BLaER1 treated with 17β-estradiol and CSF1 and Interleukin-3, amounts not matched to agents 10 nM and 100 nM (cell line): ENCODE results near the gene FAM240B.

Experiments
- H3K27ac ChIP-seq, 11 experiments: shearing (Covaris generic); formaldehyde crosslinking; 2 replicates each; pipeline ENCODE4 v1.8.1; 2022
- H3K27me3 ChIP-seq, 11 experiments: shearing (Covaris generic); formaldehyde crosslinking; 2 replicates each; pipeline ENCODE4 v1.8.1; 2022
- H3K36me3 ChIP-seq, 11 experiments: shearing (Covaris generic); formaldehyde crosslinking; 2 replicates each; pipeline ENCODE4 v1.8.1; 2022
- H3K4me1 ChIP-seq, 10 experiments: shearing (Covaris generic); formaldehyde crosslinking; 2 replicates each; pipeline ENCODE4 v1.8.1; 2022
- H3K4me2 ChIP-seq, 11 experiments: shearing (Covaris generic); formaldehyde crosslinking; 2 replicates each; pipeline ENCODE4 v1.8.1; 2022
- H3K4me3 ChIP-seq, 10 experiments: shearing (Covaris generic); formaldehyde crosslinking; 2 replicates each; pipeline ENCODE4 v1.8.1; 2022
- H3K9ac ChIP-seq, 11 experiments: shearing (Covaris generic); formaldehyde crosslinking; 2 replicates each; pipeline ENCODE4 v1.8.1; 2022
- H3K9me3 ChIP-seq, 11 experiments: shearing (Covaris generic); formaldehyde crosslinking; replicated peaks in 1 of 11; 2 replicates each; pipeline ENCODE4 v1.8.1; 2022
- H4K20me1 ChIP-seq, 11 experiments: shearing (Covaris generic); formaldehyde crosslinking; 2 replicates each; pipeline ENCODE4 v1.8.1; 2022
- Cebpa-rat ChIP-seq, 11 experiments: shearing (Covaris generic); IDR thresholded peaks; 2 replicates each; pipeline ENCODE4 v1.8.1; 2022

FAM240B gene

DNA sequence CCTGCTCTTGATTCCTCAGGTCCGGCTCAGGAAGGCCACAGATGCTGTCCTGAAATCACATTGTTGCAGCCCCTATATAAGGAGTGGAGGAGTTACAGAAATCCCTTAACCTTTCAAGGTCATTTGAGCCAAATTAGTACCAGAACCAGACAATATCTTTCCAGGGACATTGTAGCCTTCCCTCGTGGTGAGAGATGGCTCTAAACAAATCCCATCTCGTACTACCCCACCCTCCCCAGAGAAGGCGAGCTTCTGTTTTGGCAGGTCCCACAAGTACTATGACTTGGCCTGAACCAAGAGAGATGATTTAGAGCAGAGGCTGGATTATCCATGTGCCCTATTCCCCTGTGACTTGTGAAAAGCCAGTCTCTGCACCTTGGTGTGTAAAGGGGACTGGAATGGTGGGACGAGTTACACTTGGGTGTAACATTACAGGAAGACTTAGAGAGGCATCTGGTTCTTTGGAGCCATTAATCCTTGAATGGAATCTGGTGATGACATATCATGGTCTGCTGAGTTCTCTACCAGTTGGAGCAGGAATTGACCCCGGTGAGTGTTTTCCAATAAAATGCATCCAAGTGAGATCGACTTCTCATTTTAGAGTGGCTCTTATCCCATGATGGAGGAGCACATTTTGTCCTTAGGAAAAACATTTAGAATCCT lies at the start of gene FAM240B:
FAM240B (minus strand) TSS at position 51 of the 663 bp plus-strand sequence. CDS start 16,134 bp downstream, outside the sequence.
- H3K27ac ChIP-seq, result no peak within 1 kb of the TSS
- no peaks in the 10 kb centered on the region for H3K27me3 ChIP-seq
- no peaks in the 10 kb centered on the region for H3K36me3 ChIP-seq
- peaks cover 0 to 10% (median 5%) of the 10 kb centered on the region in 10 experiments; a peak in 6 of 20 replicates for H3K4me1 ChIP-seq
- H4K20me1 ChIP-seq, result no peaks in the 10 kb centered on the region
- no peaks in the 10 kb centered on the region for H3K9me3 ChIP-seq
- no peak within 1 kb of the TSS for H3K4me3 ChIP-seq
- no peak within 1 kb of the TSS for H3K4me2 ChIP-seq
- H3K9ac ChIP-seq, result no peak within 1 kb of the TSS
- no peak for TF ChIP-seq Cebpa-rat (IDR thresholded peaks at IDR 0.05)

DNA sequence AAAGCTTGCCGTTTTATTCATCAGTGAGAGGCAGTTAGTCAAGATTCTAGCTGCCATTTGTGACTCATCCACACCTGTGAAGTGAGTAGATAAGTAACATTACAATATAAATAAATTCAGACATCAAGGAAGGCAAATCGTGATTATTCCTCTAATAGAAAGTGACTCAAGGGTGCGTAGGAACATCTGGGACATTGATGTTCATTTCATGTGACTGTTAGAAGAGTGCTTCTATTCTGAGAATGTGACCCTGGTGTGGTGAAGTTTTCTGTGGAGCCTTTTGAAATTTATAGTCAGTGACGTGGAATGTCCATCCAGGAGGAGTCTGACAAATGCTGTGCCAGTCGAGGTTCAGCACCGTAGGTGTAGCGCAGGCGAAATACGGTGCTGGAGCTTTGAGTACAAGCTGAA lies 48.4 kb upstream of the FAM240B start:
- Histone ChIP-seq H4K20me1 (no peaks in the 10 kb centered on the region), H3K27me3 (no peaks in the 10 kb centered on the region), H3K4me1 (no peaks in the 10 kb centered on the region), H3K9ac (no peak overlapping the region), H3K27ac (no peak overlapping the region), H3K4me3 (no peak overlapping the region), H3K36me3 (no peaks in the 10 kb centered on the region), H3K4me2 (no peak overlapping the region), H3K9me3 (peaks cover 0 to 19% (median 2%) of the 10 kb centered on the region in 11 experiments; a peak in 6 of 22 replicates)
- no peak for TF ChIP-seq Cebpa-rat (IDR thresholded peaks at IDR 0.05)

DNA sequence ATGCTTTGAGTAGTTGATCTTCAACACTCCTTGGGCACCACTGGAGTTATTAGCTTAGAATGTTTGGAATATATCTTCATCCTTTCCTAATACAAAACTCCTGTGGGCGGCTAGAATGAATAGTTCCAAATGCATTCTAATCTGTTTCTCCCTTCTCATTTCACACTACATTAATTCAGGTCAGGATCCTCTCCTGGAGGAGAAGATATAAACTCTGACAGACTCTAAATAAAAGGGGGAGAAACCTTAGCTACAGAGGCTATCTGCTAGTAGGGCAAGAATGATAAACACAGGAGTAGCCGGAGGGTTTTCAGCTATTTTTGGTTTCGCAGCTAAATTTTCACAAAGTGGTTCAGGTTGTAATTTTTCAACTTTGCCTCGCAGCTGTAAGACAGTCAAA lies 45.2 kb upstream of the FAM240B start:
- Histone ChIP-seq H3K4me1 (no peaks in the 10 kb centered on the region; a peak in 1 of 20 replicates), H3K9ac (no peak overlapping the region), H3K27me3 (no peaks in the 10 kb centered on the region), H3K4me2 (no peak overlapping the region), H3K27ac (no peak overlapping the region), H4K20me1 (no peaks in the 10 kb centered on the region), H3K9me3 (peaks cover 0 to 17% (median 0%) of the 10 kb centered on the region in 11 experiments; a peak in 5 of 22 replicates), H3K4me3 (no peak overlapping the region), H3K36me3 (no peaks in the 10 kb centered on the region)
- no peak for TF ChIP-seq Cebpa-rat (IDR thresholded peaks at IDR 0.05)

DNA sequence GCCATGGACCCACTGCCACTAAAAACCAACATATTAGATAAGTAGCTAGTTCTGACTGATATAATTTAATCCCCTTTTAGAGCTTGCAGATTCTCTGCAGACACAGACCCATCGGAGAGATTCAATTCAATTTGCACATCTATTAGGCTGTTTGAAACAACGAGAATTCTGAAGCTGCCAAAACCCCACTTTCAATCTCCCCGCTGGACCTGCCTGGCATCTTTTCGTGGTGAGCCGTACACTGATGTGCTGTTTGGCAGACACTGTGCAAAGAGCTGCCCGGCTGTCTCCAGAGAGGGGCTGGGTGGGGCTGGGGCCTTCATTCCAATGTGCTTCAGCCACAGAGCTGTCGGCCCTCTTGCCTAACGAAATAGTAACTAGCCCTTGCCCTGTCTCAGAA lies 42.1 kb upstream of the FAM240B start:
- H3K36me3 ChIP-seq, result no peaks in the 10 kb centered on the region
- no peak overlapping the region for H3K27ac ChIP-seq
- no peaks in the 10 kb centered on the region for H3K27me3 ChIP-seq
- H3K9ac ChIP-seq, result no peak overlapping the region
- TF ChIP-seq Cebpa-rat (IDR thresholded peaks at IDR 0.05), result no peak
- H3K4me1 ChIP-seq, result no peaks in the 10 kb centered on the region; a peak in 1 of 20 replicates
- H3K9me3 ChIP-seq, result peaks cover 0 to 10% (median 0%) of the 10 kb centered on the region in 11 experiments; a peak in 3 of 22 replicates
- no peak overlapping the region for H3K4me2 ChIP-seq
- no peaks in the 10 kb centered on the region for H4K20me1 ChIP-seq
- H3K4me3 ChIP-seq, result no peak overlapping the region

DNA sequence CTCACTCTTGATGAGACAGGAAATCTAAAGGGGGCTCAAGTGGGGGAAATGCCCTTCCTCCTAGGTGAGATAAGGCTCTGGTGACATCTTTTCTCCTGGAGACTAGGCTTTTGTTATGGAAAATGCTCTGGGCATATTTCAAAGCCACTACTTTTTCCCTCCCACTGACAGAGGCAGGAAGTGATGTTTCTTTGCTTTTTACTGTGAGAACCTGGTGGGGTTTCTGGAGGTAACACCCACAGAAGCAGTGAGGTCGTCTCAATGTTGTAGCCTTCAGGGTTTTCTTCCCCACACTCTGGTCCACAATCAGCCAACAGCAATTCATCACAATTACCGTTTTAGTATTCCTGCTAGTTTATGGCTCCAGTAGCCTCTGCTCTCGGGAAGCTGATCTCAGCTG lies 41.4 kb upstream of the FAM240B start:
- no peaks in the 10 kb centered on the region for H4K20me1 ChIP-seq
- no peaks in the 10 kb centered on the region for H3K27me3 ChIP-seq
- H3K4me2 ChIP-seq, result no peak overlapping the region
- H3K36me3 ChIP-seq, result no peaks in the 10 kb centered on the region
- no peak for TF ChIP-seq Cebpa-rat (IDR thresholded peaks at IDR 0.05)
- H3K27ac ChIP-seq, result no peak overlapping the region
- H3K9ac ChIP-seq, result no peak overlapping the region
- no peak overlapping the region for H3K4me3 ChIP-seq
- H3K4me1 ChIP-seq, result no peaks in the 10 kb centered on the region; a peak in 1 of 20 replicates
- H3K9me3 ChIP-seq, result peaks cover 0 to 10% (median 0%) of the 10 kb centered on the region in 11 experiments; a peak in 2 of 22 replicates

DNA sequence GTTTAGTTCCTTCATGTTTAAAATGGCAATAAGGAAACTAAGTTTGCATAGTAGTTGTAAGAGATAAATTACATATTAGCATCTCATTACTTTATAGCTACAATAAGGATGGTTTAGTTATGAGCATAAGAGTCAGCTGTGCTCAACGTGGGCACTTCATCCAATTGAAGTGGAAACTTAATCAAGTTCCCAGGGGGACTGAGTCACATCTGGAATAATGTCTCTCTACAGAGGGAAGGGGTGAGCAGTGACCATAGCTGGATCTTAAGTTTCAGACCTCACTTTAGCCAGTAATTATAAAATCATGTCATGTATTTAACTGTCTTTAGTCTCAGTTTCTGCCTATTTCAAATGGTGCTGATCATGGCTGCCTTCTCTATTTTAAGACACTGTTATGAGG lies 36.8 kb upstream of the FAM240B start:
- H3K36me3 ChIP-seq, result no peaks in the 10 kb centered on the region
- H3K9ac ChIP-seq, result no peak overlapping the region
- no peak overlapping the region for H3K4me2 ChIP-seq
- H3K9me3 ChIP-seq, result no peaks in the 10 kb centered on the region
- H3K4me1 ChIP-seq, result no peaks in the 10 kb centered on the region; a peak in 1 of 20 replicates
- no peaks in the 10 kb centered on the region for H4K20me1 ChIP-seq
- TF ChIP-seq Cebpa-rat (IDR thresholded peaks at IDR 0.05), result no peak
- no peak overlapping the region for H3K27ac ChIP-seq
- H3K4me3 ChIP-seq, result no peak overlapping the region
- no peaks in the 10 kb centered on the region for H3K27me3 ChIP-seq

DNA sequence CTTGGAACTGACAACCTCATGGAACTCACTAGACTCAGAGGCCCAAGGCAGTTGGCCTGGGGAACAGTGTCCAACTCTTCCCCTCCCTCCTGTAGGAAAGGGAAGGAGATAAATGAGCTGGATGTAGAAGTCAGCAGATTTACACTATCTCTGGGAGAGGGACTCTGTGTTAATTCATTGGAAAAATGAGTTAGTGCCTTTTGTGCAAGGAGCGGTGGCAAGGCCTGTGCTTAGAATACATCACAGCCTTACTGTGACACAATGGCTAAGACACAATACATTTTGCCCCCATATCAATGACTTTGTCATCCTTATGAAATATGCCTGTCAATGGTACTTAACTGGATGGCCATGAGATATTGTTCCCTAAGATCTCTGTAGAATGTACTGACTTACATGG lies 28.0 kb upstream of the FAM240B start:
- no peaks in the 10 kb centered on the region for H3K27me3 ChIP-seq
- H3K9ac ChIP-seq, result no peak overlapping the region
- no peaks in the 10 kb centered on the region for H3K36me3 ChIP-seq
- H3K9me3 ChIP-seq, result no peaks in the 10 kb centered on the region
- H4K20me1 ChIP-seq, result no peaks in the 10 kb centered on the region
- H3K4me3 ChIP-seq, result no peak overlapping the region
- TF ChIP-seq Cebpa-rat (IDR thresholded peaks at IDR 0.05), result no peak
- no peak overlapping the region for H3K27ac ChIP-seq
- no peak overlapping the region for H3K4me2 ChIP-seq
- no peaks in the 10 kb centered on the region for H3K4me1 ChIP-seq

DNA sequence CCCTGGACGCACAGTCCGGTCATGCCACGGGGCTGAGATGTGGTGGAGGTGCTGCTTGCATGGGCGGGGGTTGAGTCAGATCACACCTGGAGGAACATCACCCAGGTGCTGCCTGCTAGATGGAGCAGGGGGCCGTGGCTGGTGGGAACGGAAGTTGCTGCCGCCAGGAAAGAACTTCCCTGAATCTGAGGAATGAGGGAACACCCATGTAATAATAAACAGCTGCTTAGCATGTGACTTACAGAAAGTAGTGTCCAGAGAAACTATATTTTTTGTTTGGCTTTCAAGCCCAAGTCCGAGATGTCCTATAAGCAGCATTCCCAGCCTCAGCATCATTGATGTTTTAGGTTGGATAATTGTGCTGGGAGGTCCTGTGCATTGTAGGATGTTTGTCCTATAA lies 27.1 kb upstream of the FAM240B start:
- H3K27me3 ChIP-seq, result no peaks in the 10 kb centered on the region
- no peak overlapping the region for H3K4me3 ChIP-seq
- H3K4me1 ChIP-seq, result no peaks in the 10 kb centered on the region
- H3K36me3 ChIP-seq, result no peaks in the 10 kb centered on the region
- no peak for TF ChIP-seq Cebpa-rat (IDR thresholded peaks at IDR 0.05)
- H3K27ac ChIP-seq, result no peak overlapping the region
- no peaks in the 10 kb centered on the region for H4K20me1 ChIP-seq
- H3K4me2 ChIP-seq, result no peak overlapping the region
- H3K9me3 ChIP-seq, result no peaks in the 10 kb centered on the region
- no peak overlapping the region for H3K9ac ChIP-seq

DNA sequence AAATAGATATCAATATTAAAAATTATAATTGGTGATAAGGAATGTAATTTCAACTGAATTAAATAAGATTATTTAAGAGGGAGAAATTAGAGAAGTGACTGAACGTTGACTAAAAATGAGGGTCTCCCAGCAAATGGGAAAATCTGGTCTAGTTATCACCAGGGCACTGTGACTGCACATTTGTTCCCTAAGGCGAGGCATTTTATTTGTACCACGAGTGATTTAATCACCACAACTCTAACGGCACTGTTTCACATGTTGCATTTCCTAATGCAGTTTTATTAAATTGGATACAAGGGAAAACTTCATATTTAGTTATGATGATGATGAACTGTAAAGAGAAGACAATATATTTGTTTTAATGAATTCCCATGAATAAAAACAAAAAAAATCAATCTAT lies 26.4 kb upstream of the FAM240B start:
- H4K20me1 ChIP-seq, result no peaks in the 10 kb centered on the region
- no peak for TF ChIP-seq Cebpa-rat (IDR thresholded peaks at IDR 0.05)
- no peak overlapping the region for H3K4me3 ChIP-seq
- H3K27ac ChIP-seq, result no peak overlapping the region
- H3K4me1 ChIP-seq, result no peaks in the 10 kb centered on the region
- no peaks in the 10 kb centered on the region for H3K9me3 ChIP-seq
- no peaks in the 10 kb centered on the region for H3K36me3 ChIP-seq
- H3K9ac ChIP-seq, result no peak overlapping the region
- H3K27me3 ChIP-seq, result no peaks in the 10 kb centered on the region
- H3K4me2 ChIP-seq, result no peak overlapping the region

DNA sequence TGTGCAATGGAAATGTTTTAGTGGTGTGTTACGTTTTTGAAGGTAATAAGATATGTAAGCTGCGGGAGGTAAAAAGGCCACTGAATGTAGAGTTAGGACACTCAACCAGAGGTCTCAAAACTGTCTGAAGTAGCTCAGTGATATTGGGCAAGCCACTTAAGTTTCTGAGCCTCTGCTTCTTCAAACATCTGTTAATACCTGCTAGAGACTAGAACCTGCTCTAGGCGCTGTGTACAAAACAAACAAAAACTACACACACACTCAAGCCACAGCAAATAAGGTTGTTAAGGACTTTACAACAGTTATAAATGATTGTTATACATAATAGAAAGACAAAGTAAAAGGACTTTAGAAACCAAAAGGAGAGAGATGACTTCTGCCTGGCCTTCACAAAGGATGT lies 24.6 kb upstream of the FAM240B start:
- Histone ChIP-seq H3K36me3 (no peaks in the 10 kb centered on the region), H3K4me2 (no peak overlapping the region), H3K4me3 (no peak overlapping the region), H3K27me3 (no peaks in the 10 kb centered on the region), H4K20me1 (no peaks in the 10 kb centered on the region), H3K27ac (no peak overlapping the region), H3K9me3 (no peaks in the 10 kb centered on the region), H3K9ac (no peak overlapping the region), H3K4me1 (no peaks in the 10 kb centered on the region)
- no peak for TF ChIP-seq Cebpa-rat (IDR thresholded peaks at IDR 0.05)
